Activated naive CD4-positive, alpha-beta T cell treated with anti-CD3 and anti-CD28 coated beads, Interleukin-2, amount 10 ng/mL, durations not matched to agents 7 days and 5 days (primary cell): ENCODE measurements around the gene NRCAM.
"Not testable (repeated sequence)": the region's sequence is repeated elsewhere in the genome, so short reads cannot be mapped to it uniquely, and the experiment has no call there.

Experiments
- CTCF ChIA-PET: fragments of 350-600 bp; sonication (Branson Sonifier 250); formaldehyde crosslinking; loops from one replicate; lab custom pipeline; 2021; ENCODE audit warnings: antibody characterized with exemption; lab: Charles Lee
- DNase-seq: peaks from one replicate; pipeline ENCODE4 v3.0.0-alpha.2; 2020
- H3K27ac Mint-ChIP-seq: one replicate; pipeline ENCODE4 v1.8.0; 2021; ENCODE audit warnings: mild to moderate bottlenecking, moderate library complexity, mixed read lengths
- H3K27me3 Mint-ChIP-seq: one replicate; pipeline ENCODE4 v1.8.0; 2021; ENCODE audit warnings: mild to moderate bottlenecking, mixed read lengths
- H3K36me3 Mint-ChIP-seq: one replicate; pipeline ENCODE4 v1.8.0; 2021; ENCODE audit warnings: mixed read lengths
- H3K4me1 Mint-ChIP-seq: one replicate; pipeline ENCODE4 v1.8.0; 2021; ENCODE audit warnings: mixed read lengths
- H3K4me3 Mint-ChIP-seq: one replicate; pipeline ENCODE4 v1.8.0; 2021; ENCODE audit warnings: mild to moderate bottlenecking, moderate library complexity, mixed read lengths
- H3K9me3 Mint-ChIP-seq: one replicate; pipeline ENCODE4 v1.8.0; 2021; ENCODE audit warnings: mixed read lengths

The NRCAM gene

DNA sequence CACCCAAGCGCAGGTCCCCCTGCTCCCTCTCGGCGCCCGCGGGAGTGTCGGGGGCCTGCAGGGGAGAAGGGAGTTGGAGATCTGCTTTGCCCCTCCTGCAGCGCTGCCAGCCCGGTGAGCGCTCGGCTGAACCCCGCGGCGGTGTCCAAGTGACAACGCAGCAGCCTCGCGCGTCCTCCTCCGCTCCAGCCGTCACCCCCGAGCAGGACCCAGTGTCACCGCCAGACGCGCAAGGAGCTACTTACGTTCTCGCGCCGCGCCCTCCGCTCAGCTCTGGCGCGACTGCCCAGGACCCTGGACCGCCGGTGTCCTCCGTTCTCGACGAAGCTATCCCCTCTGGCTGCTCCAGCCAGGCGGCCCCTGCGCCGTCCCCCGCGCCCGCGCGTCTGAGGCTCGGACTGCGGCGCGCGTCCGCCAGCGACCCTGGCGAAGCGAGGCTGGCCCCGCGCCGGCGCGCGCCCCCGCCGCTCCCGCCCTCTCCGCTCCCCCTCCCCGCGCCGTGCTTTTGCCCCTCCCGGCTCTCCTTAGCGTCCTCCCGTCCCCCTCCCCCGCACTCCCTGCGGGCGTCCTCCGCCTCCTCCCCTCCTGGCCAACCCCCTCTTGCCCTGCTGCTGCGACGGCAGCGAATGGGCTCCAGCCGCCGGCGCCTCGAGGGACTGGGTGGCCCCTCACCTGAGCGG is at the start of gene NRCAM:
TSS of gene NRCAM (minus strand) at position 439 of the 680 bp plus-strand sequence. CDS start 216,372 bp downstream, outside the sequence.
- peak within 1 kb of the TSS; percentile 64 for H3K4me3 Mint-ChIP-seq
- H3K27ac Mint-ChIP-seq, result no peak within 1 kb of the TSS
- CTCF ChIA-PET, result interaction anchor here (0.7 kb wide), 2 partner anchors 268 to 412 kb away, joined by 3 read pairs; no protein-coding TSS in a partner anchor
- DNase-seq, result peak; percentile 47
- H3K36me3 Mint-ChIP-seq, result no peaks in the 10 kb centered on the region
- peaks cover 12% of the 10 kb centered on the region for H3K4me1 Mint-ChIP-seq
- peaks cover 77% of the 10 kb centered on the region for H3K27me3 Mint-ChIP-seq
- no peaks in the 10 kb centered on the region for H3K9me3 Mint-ChIP-seq

DNA sequence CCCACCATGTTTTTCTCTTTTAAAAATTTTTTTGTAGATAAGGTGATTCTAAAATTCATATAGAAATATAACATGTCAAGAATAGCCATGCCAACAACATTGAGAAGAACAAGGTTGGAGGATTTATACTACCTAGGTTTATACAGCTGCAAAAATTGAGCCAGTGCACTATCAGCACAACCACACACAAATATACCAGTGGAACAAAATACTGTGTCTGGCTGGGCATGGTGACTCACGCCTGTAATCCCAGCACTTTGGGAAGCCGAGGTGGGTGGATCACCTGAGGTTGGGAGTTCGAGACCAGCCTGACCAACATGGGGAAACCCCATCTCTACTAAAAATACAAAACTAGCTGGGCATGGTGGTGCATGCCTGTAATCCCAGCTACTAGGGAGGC is 48.3 kb upstream of the NRCAM start:
- DNase-seq, CTCF ChIA-PET, H3K27me3 Mint-ChIP-seq, H3K4me3 Mint-ChIP-seq, H3K4me1 Mint-ChIP-seq, H3K27ac Mint-ChIP-seq, H3K9me3 Mint-ChIP-seq: not testable (repeated sequence)
- peaks cover 18% of the 10 kb centered on the region for H3K36me3 Mint-ChIP-seq

DNA sequence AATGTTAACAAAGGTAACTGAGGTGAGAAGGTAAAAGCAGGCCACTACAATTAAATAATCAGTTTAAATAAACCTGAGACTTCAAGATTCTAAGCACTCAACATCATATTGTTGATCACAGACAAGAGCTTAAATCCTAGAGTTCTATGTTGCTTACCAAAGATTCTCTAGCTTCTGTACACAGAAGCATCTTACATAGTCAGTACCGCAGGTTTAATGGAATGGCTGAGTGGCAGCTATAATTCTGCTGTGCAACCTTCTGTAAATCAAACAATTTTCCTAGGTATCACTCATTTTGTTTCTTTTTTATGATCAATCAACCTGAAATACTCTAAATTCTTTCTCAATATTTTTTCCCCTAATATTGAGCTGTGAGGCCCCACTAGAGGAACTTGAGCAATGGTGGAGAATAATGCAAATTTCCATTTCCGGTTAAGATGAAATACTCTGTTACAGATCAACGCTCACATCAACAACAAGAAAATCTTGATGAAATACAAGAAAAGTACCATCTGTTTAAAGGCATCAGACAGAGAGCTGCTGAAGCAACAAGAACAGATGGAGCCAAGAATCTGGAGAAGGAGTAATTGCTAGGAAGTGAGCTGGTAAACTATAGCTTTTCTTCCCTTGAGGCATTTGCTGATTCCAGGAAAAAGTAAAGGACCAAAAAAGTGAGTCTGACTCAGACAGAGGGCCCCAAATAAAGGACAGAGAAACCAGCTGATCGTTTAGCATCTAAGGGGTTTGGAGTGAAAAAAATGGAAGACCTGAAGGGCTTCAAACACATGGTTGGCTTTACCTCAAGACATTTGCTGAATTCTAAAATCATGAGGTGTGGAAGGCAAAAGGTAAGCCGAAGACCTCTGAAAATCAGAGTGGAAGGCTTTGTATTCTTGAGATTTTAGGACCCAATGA is 47.1 kb upstream of the NRCAM start:
- Mint-ChIP-seq H3K4me3 (no peak overlapping the region), H3K36me3 (peaks cover 18% of the 10 kb centered on the region), H3K4me1 (no peaks in the 10 kb centered on the region), H3K27ac (no peak overlapping the region), H3K27me3 (no peaks in the 10 kb centered on the region), H3K9me3 (no peaks in the 10 kb centered on the region)
- DNase-seq, result no peak
- CTCF ChIA-PET, result no interaction called here

DNA sequence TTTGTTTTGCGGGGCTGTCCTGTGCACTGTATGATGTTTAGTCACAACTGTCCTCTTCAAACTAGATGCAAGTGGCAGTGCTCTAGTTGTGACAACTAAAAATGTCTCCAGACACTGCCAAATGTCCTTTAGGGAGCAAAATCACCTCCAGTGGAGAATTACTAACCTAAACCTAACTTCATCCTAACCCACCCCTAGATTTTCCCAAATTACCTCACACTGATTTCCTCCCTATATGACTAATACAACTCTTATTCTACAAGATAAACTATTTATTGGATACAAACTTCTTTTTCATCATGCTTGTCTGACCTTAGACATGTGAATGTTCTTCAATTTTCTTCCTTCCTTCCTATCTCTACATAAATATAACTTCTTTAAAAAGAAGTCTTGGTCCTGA is 43.3 kb upstream of the NRCAM start:
- Mint-ChIP-seq H3K27ac (no peak overlapping the region), H3K36me3 (peaks cover 27% of the 10 kb centered on the region), H3K4me3 (no peak overlapping the region), H3K4me1 (no peaks in the 10 kb centered on the region), H3K27me3 (no peaks in the 10 kb centered on the region), H3K9me3 (no peaks in the 10 kb centered on the region)
- no peak for DNase-seq
- CTCF ChIA-PET, result no interaction called here

DNA sequence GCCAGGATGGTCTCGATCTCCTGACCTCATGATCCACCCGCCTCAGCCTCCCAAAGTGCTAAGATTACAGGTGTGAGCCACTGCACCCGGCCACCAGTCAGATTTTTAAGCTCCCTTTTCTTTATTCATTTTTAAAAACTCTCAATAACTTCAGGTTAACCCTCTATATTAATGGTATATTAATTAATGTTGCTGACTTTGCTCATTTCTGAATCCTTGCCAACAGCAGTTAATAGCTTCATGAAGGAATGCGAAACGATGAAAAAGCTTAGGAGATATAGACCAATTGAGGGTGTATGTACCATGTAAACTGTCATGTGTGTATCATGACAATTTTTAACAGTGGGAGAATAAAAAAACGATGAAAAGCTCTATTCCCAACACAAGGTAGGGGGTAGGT is 42.2 kb upstream of the NRCAM start:
- H3K27me3 Mint-ChIP-seq, result no peaks in the 10 kb centered on the region
- peaks cover 27% of the 10 kb centered on the region for H3K36me3 Mint-ChIP-seq
- CTCF ChIA-PET, result interaction anchor here (0.7 to 1.3 kb wide), 3 partner anchors 12 to 136 kb away, joined by 3 read pairs; no protein-coding TSS in a partner anchor
- no peaks in the 10 kb centered on the region for H3K9me3 Mint-ChIP-seq
- no peaks in the 10 kb centered on the region for H3K4me1 Mint-ChIP-seq
- no peak overlapping the region for H3K4me3 Mint-ChIP-seq
- no peak overlapping the region for H3K27ac Mint-ChIP-seq
- no peak for DNase-seq

DNA sequence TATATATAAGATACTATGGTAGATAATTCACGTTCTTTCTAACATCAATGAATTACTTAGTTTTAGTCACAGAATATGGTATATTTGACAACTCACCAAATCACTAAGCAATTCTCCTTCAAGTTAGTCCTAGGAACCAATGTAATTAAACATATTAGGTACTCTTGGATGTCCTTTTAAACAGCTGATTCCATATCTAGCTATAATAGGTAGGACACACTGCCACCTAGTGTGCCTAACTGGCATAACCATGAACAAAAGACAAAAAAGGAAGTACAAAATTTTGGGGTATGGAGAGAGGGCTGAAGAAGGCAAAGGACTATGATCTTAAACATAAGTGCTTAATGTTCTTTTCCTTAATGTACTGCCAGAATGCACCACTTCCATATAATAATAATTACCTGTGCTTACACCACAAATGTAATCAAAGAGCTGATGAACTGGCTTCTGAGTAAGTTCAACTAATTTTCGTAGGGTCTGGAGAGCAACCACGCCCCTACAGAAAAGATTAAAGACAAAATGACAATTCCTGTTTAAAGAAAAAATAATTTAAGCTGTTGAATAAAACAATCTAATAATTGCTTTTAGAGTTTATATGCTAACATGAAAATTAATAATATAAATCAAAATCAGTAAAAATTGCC is 41.0 kb upstream of the NRCAM start:
- H3K27ac Mint-ChIP-seq, result no peak overlapping the region
- H3K9me3 Mint-ChIP-seq, result no peaks in the 10 kb centered on the region
- no peak overlapping the region for H3K4me3 Mint-ChIP-seq
- no peaks in the 10 kb centered on the region for H3K4me1 Mint-ChIP-seq
- peaks cover 26% of the 10 kb centered on the region for H3K36me3 Mint-ChIP-seq
- CTCF ChIA-PET, result interaction anchor here (0.7 to 2.6 kb wide), 12 partner anchors 10 to 391 kb away, joined by 3 to 16 read pairs (median 5); no protein-coding TSS in a partner anchor
- H3K27me3 Mint-ChIP-seq, result no peaks in the 10 kb centered on the region
- peak; percentile 60 for DNase-seq

DNA sequence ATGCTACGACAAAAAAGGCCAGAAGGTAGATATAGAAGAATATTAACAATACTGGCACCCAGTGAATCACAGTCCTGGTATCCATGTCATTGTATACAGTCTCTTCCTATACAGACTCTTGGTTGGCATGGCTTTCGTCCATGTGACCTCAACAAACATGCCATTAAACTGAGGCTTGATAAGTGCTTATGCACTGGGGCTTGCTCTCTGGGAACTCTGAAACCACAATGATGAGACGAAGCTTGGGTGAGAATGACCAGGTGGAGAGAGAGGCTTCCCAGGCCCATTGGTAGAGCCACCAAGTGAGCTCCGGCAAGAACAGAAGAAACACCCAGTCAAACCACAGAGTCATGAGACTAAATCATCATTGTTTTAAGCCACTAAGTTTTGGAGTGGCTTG is 36.5 kb upstream of the NRCAM start:
- CTCF ChIA-PET, result no interaction called here
- Mint-ChIP-seq H3K9me3 (no peaks in the 10 kb centered on the region), H3K36me3 (peaks cover 17% of the 10 kb centered on the region), H3K27ac (no peak overlapping the region), H3K4me1 (no peaks in the 10 kb centered on the region), H3K4me3 (no peak overlapping the region), H3K27me3 (no peaks in the 10 kb centered on the region)
- DNase-seq, result no peak

DNA sequence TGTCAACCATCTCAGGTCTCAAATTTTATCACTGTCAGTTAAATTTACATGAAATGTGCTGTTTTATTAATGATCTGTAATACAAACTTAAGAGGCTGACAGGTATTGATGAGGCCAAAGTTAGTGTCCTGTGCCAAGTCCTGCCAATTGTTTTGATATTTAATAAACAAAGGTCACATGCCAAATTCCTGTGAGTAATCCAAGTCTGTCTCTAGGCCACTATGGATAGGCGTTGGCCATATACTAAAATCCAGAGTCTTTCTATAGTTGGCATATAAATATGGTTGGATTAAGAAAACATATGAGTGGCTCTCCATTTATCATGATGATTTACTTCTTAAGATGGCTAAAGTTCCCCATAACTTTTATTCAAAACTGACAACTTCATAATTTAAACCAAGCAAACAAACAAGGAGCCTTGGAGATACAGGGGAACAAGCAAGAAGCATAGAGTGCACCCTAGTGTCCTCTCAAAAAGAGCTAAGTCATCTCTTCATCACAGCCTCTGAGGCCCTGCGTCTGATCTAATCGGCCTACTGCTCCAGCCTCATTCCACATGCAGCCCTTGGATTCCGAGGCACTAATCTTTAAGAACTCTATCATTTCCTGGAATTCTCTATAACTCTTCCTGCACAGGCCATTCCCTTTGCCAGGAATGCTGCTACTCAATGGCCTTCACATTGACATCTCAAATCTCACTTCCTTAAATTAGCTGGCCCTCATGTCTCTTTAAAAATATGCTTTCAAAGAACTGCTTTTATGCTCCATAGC is 32.7 kb upstream of the NRCAM start:
- Mint-ChIP-seq H3K27me3 (no peaks in the 10 kb centered on the region), H3K4me1 (no peaks in the 10 kb centered on the region), H3K36me3 (peaks cover 6% of the 10 kb centered on the region), H3K4me3 (no peak overlapping the region), H3K9me3 (no peaks in the 10 kb centered on the region), H3K27ac (no peak overlapping the region)
- CTCF ChIA-PET, result no interaction called here
- DNase-seq, result no peak

DNA sequence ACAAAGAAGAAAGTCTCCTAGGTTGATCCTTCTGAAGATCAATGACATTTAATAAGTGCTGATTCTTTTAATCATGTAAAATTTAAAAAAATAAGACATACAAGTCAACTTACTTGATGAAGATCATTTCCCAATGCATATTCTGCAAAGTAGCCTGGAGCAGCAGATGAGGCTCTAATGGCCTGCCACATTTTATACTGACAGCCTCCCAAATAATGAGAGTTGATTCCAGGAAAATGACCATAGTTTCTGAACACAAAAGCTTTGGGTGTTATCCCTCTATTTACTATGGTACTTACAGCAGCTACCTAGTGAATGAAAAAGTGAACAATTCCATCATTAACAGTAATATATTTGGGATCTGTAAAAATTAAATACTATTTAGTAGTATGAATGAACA is 31.4 kb upstream of the NRCAM start:
- Mint-ChIP-seq H3K27me3 (no peaks in the 10 kb centered on the region), H3K36me3 (peaks cover 2% of the 10 kb centered on the region), H3K4me3 (no peak overlapping the region), H3K4me1 (no peaks in the 10 kb centered on the region), H3K9me3 (no peaks in the 10 kb centered on the region), H3K27ac (no peak overlapping the region)
- CTCF ChIA-PET, result interaction anchor here (1.2 kb wide), 1 partner anchor 23 kb away, joined by 4 read pairs; no protein-coding TSS in a partner anchor
- DNase-seq, result no peak

DNA sequence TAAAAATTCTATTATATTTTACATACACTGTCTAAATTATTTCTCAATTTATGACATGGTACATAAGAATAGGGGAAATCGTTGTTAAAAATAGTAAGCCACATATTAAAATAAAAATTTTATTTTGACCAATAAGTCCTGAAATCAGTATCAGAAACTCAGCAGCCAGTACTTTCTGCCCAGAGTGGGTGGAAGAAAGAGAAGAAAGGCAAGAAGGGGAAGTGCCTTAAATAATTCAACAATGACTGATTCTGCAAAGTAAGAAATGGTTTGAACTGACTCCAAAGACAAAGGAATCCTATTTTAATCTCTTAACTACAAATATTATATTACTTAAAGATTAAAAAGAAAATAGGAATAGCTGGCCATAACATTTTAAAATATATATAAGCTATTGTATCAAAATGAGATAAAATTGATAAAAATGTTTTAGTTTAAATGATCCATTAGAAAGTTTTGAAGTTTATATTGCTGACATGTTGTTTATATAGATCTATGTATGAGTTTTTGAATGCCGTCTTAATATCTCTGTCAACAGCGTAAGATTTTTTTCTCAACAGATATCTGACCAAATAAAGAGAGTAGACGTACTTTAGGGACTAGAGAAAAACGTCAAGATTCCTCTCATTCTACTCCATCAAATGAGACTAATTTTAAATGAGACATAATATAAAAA is 30.2 kb upstream of the NRCAM start:
- no peak for DNase-seq
- Mint-ChIP-seq H3K9me3 (no peaks in the 10 kb centered on the region), H3K4me3 (no peak overlapping the region), H3K27ac (no peak overlapping the region), H3K4me1 (no peaks in the 10 kb centered on the region), H3K36me3 (peaks cover 2% of the 10 kb centered on the region), H3K27me3 (no peaks in the 10 kb centered on the region)
- CTCF ChIA-PET, result interaction anchor here (1.0 to 1.2 kb wide), 2 partner anchors 10 to 12 kb away, joined by 3 read pairs; no protein-coding TSS in a partner anchor

DNA sequence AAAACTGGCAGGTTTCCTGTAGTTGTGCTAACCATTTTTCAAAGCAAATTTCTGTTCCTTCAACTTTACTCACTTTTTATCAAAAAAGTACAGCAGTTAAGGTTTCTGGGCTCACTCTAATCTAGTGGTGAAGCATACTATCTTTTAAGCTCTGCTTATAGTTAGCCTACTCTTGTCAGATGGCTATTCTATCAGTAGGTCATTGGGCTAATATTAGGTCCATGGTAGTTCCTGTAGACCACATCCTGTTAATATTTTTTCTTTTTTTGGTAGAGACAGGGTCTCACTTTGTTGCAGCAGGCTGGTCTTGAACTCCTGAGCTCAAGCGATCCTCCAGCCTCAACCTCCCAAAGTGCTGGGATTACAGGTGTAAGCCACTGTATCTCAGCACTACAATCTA is 27.9 kb upstream of the NRCAM start:
- no peak overlapping the region for H3K27ac Mint-ChIP-seq
- no peaks in the 10 kb centered on the region for H3K4me1 Mint-ChIP-seq
- no peak for DNase-seq
- peaks cover 3% of the 10 kb centered on the region for H3K36me3 Mint-ChIP-seq
- no peaks in the 10 kb centered on the region for H3K9me3 Mint-ChIP-seq
- no peak overlapping the region for H3K4me3 Mint-ChIP-seq
- CTCF ChIA-PET, result interaction anchor here (1.7 kb wide), 1 partner anchor 13 kb away, joined by 6 read pairs; no protein-coding TSS in a partner anchor
- no peaks in the 10 kb centered on the region for H3K27me3 Mint-ChIP-seq

DNA sequence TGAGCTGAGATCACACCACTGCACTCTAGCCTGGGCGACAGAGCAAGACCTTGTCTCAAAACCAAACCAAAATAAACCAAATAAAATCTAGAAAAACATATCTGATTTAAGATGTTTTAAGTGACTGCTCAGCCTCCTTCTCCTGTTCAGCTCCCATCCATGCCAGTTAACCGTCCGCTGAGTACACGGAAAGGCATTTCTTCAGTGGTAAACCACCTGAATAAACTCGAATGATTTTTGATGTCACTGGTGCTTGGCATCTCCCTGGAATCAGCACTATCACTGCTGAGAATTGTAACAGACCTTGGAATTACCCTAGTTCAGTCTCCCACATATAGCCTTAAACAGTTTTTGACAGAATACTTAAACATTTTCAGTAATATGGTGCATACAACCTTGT is 24.1 kb upstream of the NRCAM start:
- Mint-ChIP-seq H3K9me3 (no peaks in the 10 kb centered on the region), H3K27me3 (no peaks in the 10 kb centered on the region), H3K27ac (no peak overlapping the region), H3K4me3 (no peak overlapping the region), H3K36me3 (peaks cover 23% of the 10 kb centered on the region), H3K4me1 (no peaks in the 10 kb centered on the region)
- no peak for DNase-seq
- CTCF ChIA-PET, result interaction anchor here (0.6 kb wide), 1 partner anchor 28 kb away, joined by 3 read pairs; no protein-coding TSS in a partner anchor

DNA sequence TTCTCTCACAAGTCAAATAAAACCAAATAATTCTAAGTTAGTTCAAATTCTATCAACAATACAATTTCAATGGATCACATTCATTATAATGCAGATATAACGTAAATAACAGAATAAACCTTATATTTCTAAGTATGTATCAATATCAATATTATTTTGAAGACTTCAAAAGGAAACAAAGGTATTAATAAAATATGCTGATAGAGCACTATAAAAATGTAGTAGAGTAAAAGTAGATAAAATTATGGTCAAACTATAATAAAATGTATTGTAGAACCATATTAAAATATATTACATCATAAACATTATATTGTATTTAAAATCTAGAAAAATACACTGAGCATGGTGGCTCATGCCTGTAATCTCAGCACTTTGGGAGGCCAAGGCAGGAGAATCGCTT is 23.5 kb upstream of the NRCAM start:
- no peak overlapping the region for H3K27ac Mint-ChIP-seq
- H3K27me3 Mint-ChIP-seq, result no peaks in the 10 kb centered on the region
- H3K9me3 Mint-ChIP-seq, result no peaks in the 10 kb centered on the region
- CTCF ChIA-PET, result no interaction called here
- peaks cover 21% of the 10 kb centered on the region for H3K36me3 Mint-ChIP-seq
- no peaks in the 10 kb centered on the region for H3K4me1 Mint-ChIP-seq
- no peak overlapping the region for H3K4me3 Mint-ChIP-seq
- DNase-seq, result no peak
